Panc1 (cell line): ENCODE data around the gene TRNP1. TPM values are rescaled to one million over a fixed set of nuclear protein-coding genes. Genes with fewer than 3 reads are reported as not detected.
A peak's percentile ranks its signal among the peaks of the same experiment; 100 is the strongest.

Experiments used
- ATAC-seq: fragments of 200-7000 bp; cut with Tn5 transposase; 2 replicates; pipeline ENCODE4 v1.9.1; 2020; ENCODE audit warnings: mild to moderate bottlenecking, moderate library complexity
- BruUV-seq: library from RNA; stranded (reverse); fragments of 400-500 nt; replicated peaks from 2 replicates; lab custom pipeline; 2021; lab: Mats Ljungman, UMichigan
- CTCF ChIA-PET: fragments of 300-600 bp; sonication (Branson Sonifier 250); formaldehyde crosslinking; loops from one replicate; lab custom pipeline; 2022; ENCODE audit warnings: antibody characterized with exemption; lab: Charles Lee
- POLR2A ChIA-PET: fragments of 300-600 bp; sonication (Branson Sonifier 250); formaldehyde crosslinking; loops from one replicate; lab custom pipeline; 2022; ENCODE audit warnings: antibody characterized with exemption; lab: Charles Lee
- DNase-seq: peaks from one replicate; pipeline ENCODE4 v3.0.0-alpha.2; 2010; ENCODE audit warnings: low read depth, low spot score
- H3K27ac ChIP-seq: 2 replicates; pipeline ENCODE4 v1.5.1; 2011; ENCODE audit warnings: mild to moderate bottlenecking, low read length, inconsistent platforms
- H3K27me3 ChIP-seq: fragments of 200-500 bp; sonication (Bioruptor generic); 2 replicates; pipeline ENCODE4 v1.6.0; 2014; ENCODE audit warnings: low read length, inconsistent platforms; ENCODE audit not compliant: control insufficient read depth, insufficient read depth
- H3K36me3 ChIP-seq: fragments of 200-500 bp; sonication (Bioruptor generic); 2 replicates; pipeline ENCODE4 v1.5.1; 2014; ENCODE audit warnings: inconsistent platforms, mild to moderate bottlenecking, low read length, moderate library complexity; ENCODE audit not compliant: control insufficient read depth, insufficient read depth
- H3K4me1 ChIP-seq: 2 replicates; pipeline ENCODE4 v1.5.1; 2011; ENCODE audit warnings: inconsistent platforms, mild to moderate bottlenecking, low read length, moderate library complexity; ENCODE audit not compliant: control insufficient read depth, insufficient read depth
- H3K4me3 ChIP-seq, 2 experiments: 2 replicates each; pipeline ENCODE4 v1.5.1; 2011 to 2012; ENCODE audit warnings: low read depth in 2 of 2, low read length in 2 of 2, mild to moderate bottlenecking in 2 of 2, inconsistent platforms in 1 of 2, moderate library complexity in 1 of 2
- H3K9me3 ChIP-seq: fragments of 200-500 bp; sonication (Bioruptor generic); 2 replicates; pipeline ENCODE4 v1.5.1; 2014; ENCODE audit warnings: low read depth, mild to moderate bottlenecking, inconsistent platforms, low read length, moderate library complexity; ENCODE audit not compliant: control insufficient read depth, insufficient read depth
- CTCF ChIP-seq: fragments of 450-650 bp; IDR thresholded peaks from 2 replicates; pipeline ENCODE4 v1.5.1; 2017; ENCODE audit warnings: mild to moderate bottlenecking
- POLR2AphosphoS5 ChIP-seq: IDR thresholded peaks from 2 replicates; pipeline ENCODE4 v1.6.1; 2012; ENCODE audit warnings: mild to moderate bottlenecking, low read depth, low read length, moderate library complexity
- REST ChIP-seq, 2 experiments: IDR thresholded peaks; 2 replicates each; pipeline ENCODE4 v1.6.1; 2011 to 2012; ENCODE audit warnings: low read depth in 2 of 2, control low read depth in 1 of 2, low read length in 1 of 2, mild to moderate bottlenecking in 1 of 2, moderate library complexity in 1 of 2; ENCODE audit not compliant: insufficient read depth in 1 of 2
- SIN3A ChIP-seq: IDR thresholded peaks from 2 replicates; pipeline ENCODE4 v1.6.1; 2012; ENCODE audit warnings: low read depth, mild to moderate bottlenecking, low read length, moderate library complexity, borderline replicate concordance; ENCODE audit not compliant: insufficient read depth
- TCF7L2 ChIP-seq: IDR thresholded peaks from 2 replicates; pipeline ENCODE4 v1.6.1; 2011; ENCODE audit warnings: mild to moderate bottlenecking, low read depth, low read length, inconsistent platforms
- in situ Hi-C: cut with HindIII; loops from 2 replicates; pipeline ENCODE4 v1.10.0; 2016; ENCODE audit warnings: low sequenced_read_pairs, low pct_unique_long_range_greater_than_20kb
- intact Hi-C: fragments of 100-400 bp; cut with micrococcal nuclease; formaldehyde crosslinking; loops from one replicate; pipeline ENCODE4 v1.10.0; 2022; ENCODE audit not compliant: unreplicated experiment
- total RNA-seq: library from RNA; stranded (reverse); gene quantifications from one replicate; pipeline ENCODE4 v1.2.1, GENCODE V29; 2021; ENCODE audit not compliant: unreplicated experiment

Gene TRNP1
- total RNA-seq, 1 experiment from 2014 or later, result 81.2 TPM

GRCh38 chr1:27027575-27028250 is 34.2 kb downstream of the TRNP1 start:
- Histone ChIP-seq H3K27ac (no peak overlapping the region), H3K9me3 (no peaks in the 10 kb centered on the region), H3K27me3 (no peaks in the 10 kb centered on the region), H3K4me1 (no peaks in the 10 kb centered on the region), H3K4me3 (no peak overlapping the region), H3K36me3 (no peaks in the 10 kb centered on the region)
- ChIA-PET POLR2A (interaction anchor here (0.6 kb wide), 1 partner anchor 135 kb away, joined by 18 read pairs; no protein-coding TSS in a partner anchor), CTCF (no interaction called here)
- DNase-seq, result no peak
- BruUV-seq, result no TSS peak
- in situ Hi-C loops, result no loop called here
- 0 out of 2 replicates have a peak, but pooled peaks have one; percentile 19 for ATAC-seq
- intact Hi-C loops, result no loop called here
- TF ChIP-seq SIN3A, result no peak
- TF ChIP-seq POLR2AphosphoS5, result no peak
- no peak for TF ChIP-seq REST (IDR thresholded peaks at IDR 0.05; ENCODE audit: insufficient read depth in 1 of 2, low read depth in 2 of 2, low read length in 1 of 2)
- TF ChIP-seq TCF7L2, result no peak

- Histone ChIP-seq H3K27ac (no peak overlapping the region), H3K4me3 (no peak overlapping the region), H3K27me3 (no peaks in the 10 kb centered on the region), H3K9me3 (no peaks in the 10 kb centered on the region), H3K4me1 (no peaks in the 10 kb centered on the region), H3K36me3 (no peaks in the 10 kb centered on the region)
- TF ChIP-seq POLR2AphosphoS5 (no peak), TCF7L2 (no peak), REST (IDR thresholded peaks at IDR 0.05; ENCODE audit: insufficient read depth in 1 of 2, low read depth in 2 of 2, low read length in 1 of 2) (no peak), SIN3A (no peak), CTCF (no peak)
- ATAC-seq, result no peak
- in situ Hi-C loops (no loop called here), intact Hi-C loops (no loop called here)
- ChIA-PET CTCF (interaction anchor here (0.6 to 0.7 kb wide), 3 partner anchors 64 to 337 kb away, joined by 3 to 6 read pairs (median 4); no protein-coding TSS in a partner anchor), POLR2A (interaction anchor here (0.5 to 0.6 kb wide), 2 partner anchors 95 to 210 kb away, joined by 4 to 13 read pairs; no protein-coding TSS in a partner anchor)
- no TSS peak for BruUV-seq
- no peak for DNase-seq
Observed at GRCh38 chr1:27029517-27029916, 36.0 kb downstream of the TRNP1 start.
